ENCODE data around the gene FEV.

DNA sequence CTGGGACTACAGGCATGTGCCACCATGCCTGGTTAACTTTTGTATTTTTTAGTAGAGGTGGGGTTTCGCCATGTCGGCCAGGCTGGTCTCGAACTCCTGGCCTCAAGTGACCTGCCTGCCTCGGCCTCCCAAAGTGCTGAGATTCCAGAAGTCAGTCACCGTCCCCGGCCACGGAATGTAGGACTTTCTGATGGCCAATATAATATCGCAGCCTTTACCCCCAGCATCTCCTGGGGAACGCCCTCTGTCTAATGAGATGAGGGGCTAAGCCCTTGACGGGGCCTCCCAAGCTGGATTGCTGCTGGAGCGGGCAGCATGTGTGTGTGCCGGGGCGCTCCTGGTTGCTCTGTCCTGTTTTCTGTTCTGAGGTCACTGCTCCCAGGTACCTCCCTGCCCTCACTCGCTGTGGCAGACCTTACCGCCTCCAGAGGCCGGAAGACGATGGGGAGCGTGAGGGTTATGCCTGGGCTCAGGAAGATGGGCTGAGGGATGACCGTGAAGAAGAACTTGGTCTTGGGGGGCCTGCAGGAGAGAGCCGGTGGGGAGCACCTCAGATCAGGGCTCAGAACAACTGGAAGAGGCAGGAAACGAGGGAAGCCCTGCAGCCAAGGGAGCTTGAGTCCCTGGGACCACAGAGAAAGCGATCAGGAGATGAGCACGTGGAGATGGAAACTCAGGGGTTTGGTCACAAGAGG, 47.2 kb upstream of the FEV start:
- no peak for TF ChIP-seq POLR2A (IDR thresholded peaks at IDR 0.05; ENCODE audit: low read depth, low read length)
- no peak for TF ChIP-seq POLR2AphosphoS5 (IDR thresholded peaks at IDR 0.05; ENCODE audit: low read depth, low read length)

All from GM12891 (cell line).